Astrocyte (in vitro differentiated cells and primary cell): ENCODE data around the gene EIF4G3. TPM values are rescaled to one million over a fixed set of nuclear protein-coding genes. Genes with fewer than 3 reads are reported as not detected.

Source experiments
- DNase-seq: peaks from one replicate; pipeline ENCODE4 v3.0.0-alpha.2; 2010; ENCODE audit warnings: low read depth
- FAIRE-seq: peaks from 2 replicates; lab custom pipeline; 2011; peaks lifted over from hg19 to GRCh38; lab: Jason Lieb, UNC
- H2AFZ ChIP-seq: 2 replicates; pipeline ENCODE4 v1.6.0; 2012; ENCODE audit warnings: low read depth, low read length, inconsistent platforms
- H3K27ac ChIP-seq: 2 replicates; pipeline ENCODE4 v1.5.1; 2011; ENCODE audit warnings: low read depth, low read length, inconsistent platforms
- H3K27me3 ChIP-seq: 2 replicates; pipeline ENCODE4 v1.6.0; 2011; ENCODE audit warnings: low read length, inconsistent platforms; ENCODE audit not compliant: insufficient read depth
- H3K36me3 ChIP-seq: 2 replicates; pipeline ENCODE4 v1.5.1; 2011; ENCODE audit warnings: low read length, inconsistent platforms; ENCODE audit not compliant: insufficient read depth
- H3K4me1 ChIP-seq: 2 replicates; pipeline ENCODE4 v1.5.1; 2011; ENCODE audit warnings: low read length, inconsistent platforms; ENCODE audit not compliant: insufficient read depth
- H3K4me2 ChIP-seq: 2 replicates; pipeline ENCODE4 v1.6.0; 2012; ENCODE audit warnings: low read length, inconsistent platforms
- H3K4me3 ChIP-seq: 2 replicates; pipeline ENCODE4 v1.5.1; 2011; ENCODE audit warnings: low read depth, mild to moderate bottlenecking, low read length, inconsistent platforms; ENCODE audit not compliant: insufficient read depth
- H3K79me2 ChIP-seq: 2 replicates; pipeline ENCODE4 v1.6.0; 2012; ENCODE audit warnings: mild to moderate bottlenecking, low read length, inconsistent platforms; ENCODE audit not compliant: insufficient read depth
- H3K9ac ChIP-seq: 2 replicates; pipeline ENCODE4 v1.6.0; 2012; ENCODE audit warnings: mild to moderate bottlenecking, low read length, inconsistent platforms
- H3K9me3 ChIP-seq: 2 replicates; pipeline ENCODE4 v1.5.1; 2012; ENCODE audit warnings: low read depth, mild to moderate bottlenecking, low read length, inconsistent platforms; ENCODE audit not compliant: insufficient read depth
- H4K20me1 ChIP-seq: 2 replicates; pipeline ENCODE4 v1.6.0; 2012; ENCODE audit warnings: low read length, inconsistent platforms; ENCODE audit not compliant: insufficient read depth
- H3K27ac Mint-ChIP-seq: one replicate; pipeline ENCODE4 v1.8.0; 2021; ENCODE audit warnings: mild to moderate bottlenecking, mixed read lengths; ENCODE audit not compliant: unreplicated experiment
- H3K27me3 Mint-ChIP-seq: one replicate; pipeline ENCODE4 v1.8.0; 2021; ENCODE audit warnings: low read depth, mixed read lengths; ENCODE audit not compliant: unreplicated experiment
- H3K36me3 Mint-ChIP-seq: one replicate; pipeline ENCODE4 v1.8.0; 2021; ENCODE audit warnings: low read depth, mixed read lengths; ENCODE audit not compliant: unreplicated experiment
- H3K4me1 Mint-ChIP-seq: one replicate; pipeline ENCODE4 v1.8.0; 2021; ENCODE audit warnings: low read depth, mixed read lengths; ENCODE audit not compliant: unreplicated experiment
- H3K4me3 Mint-ChIP-seq: one replicate; pipeline ENCODE4 v1.8.0; 2021; ENCODE audit warnings: mild to moderate bottlenecking, moderate library complexity, mixed read lengths; ENCODE audit not compliant: unreplicated experiment
- H3K9me3 Mint-ChIP-seq: one replicate; pipeline ENCODE4 v1.8.0; 2021; ENCODE audit warnings: mild to moderate bottlenecking, mixed read lengths; ENCODE audit not compliant: unreplicated experiment
- EZH2 ChIP-seq: IDR thresholded peaks from 2 replicates; pipeline ENCODE4 v1.6.1; 2012; ENCODE audit warnings: mild to moderate bottlenecking, low read length, inconsistent platforms; ENCODE audit not compliant: insufficient read depth
- total RNA-seq: library from RNA; stranded (reverse); gene quantifications from 2 replicates; pipeline ENCODE4 v1.2.1, GENCODE V29; 2021
- TF ChIP-seq, protein P1 (sequence below): IDR thresholded peaks from 2 replicates; pipeline ENCODE4 v1.5.1; 2011; ENCODE audit warnings: low read depth, mild to moderate bottlenecking, inconsistent platforms, low read length, moderate library complexity; ENCODE audit not compliant: insufficient read depth

Gene EIF4G3
- total RNA-seq, 1 donor from 2014 or later: 76.1 TPM

DNA sequence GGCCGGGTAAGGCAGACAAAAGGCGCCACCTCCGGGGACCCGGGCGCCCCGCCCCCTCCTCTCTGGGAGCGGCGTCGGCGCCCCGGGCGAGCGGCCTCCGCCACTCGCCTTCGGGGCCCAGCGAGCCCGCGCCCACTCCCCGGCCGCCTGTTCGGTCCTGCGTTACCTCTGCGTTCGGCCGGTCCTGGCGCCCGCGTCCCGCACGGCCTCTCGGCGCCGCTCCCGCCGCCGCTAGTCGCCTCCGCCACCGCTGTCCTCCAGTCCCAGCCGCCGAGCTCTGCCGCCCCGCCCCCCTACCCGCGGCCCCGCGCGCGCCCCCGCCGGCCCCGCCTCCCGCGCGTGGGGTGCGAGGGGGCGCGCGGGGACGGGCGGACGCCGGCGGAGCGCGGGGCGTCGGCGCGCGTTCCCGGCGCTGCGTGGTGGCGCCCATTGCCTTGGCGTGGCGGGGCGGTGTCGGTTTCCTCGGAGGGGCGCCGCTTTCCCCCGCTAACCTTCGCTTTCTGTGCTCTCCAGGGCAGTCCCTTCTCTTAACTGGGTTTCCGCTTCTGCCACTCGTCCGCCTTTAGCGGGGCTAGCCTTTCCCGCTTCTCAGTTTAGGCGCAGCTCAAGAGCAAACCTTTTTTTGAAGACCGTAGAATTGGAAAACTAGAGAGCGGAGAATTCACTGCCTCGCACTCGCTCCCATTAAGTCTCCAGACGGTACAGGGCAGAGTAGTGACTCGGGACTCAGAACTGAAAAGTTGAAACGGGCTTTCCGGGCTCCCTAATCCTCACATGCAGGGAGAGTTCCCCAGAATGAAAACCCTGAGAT is 389.5 kb downstream of the EIF4G3 start, which contains the start of gene HP1BP3:
Gene HP1BP3 (minus strand): TSS at position 279 of the 811 bp plus-strand sequence. CDS start 6,867 bp downstream, outside the sequence.
- peaks cover 40% of the 10 kb centered on the region for H4K20me1 ChIP-seq
- H3K27me3 Mint-ChIP-seq: no peaks in the 10 kb centered on the region
- TF ChIP-seq, protein P1, sequence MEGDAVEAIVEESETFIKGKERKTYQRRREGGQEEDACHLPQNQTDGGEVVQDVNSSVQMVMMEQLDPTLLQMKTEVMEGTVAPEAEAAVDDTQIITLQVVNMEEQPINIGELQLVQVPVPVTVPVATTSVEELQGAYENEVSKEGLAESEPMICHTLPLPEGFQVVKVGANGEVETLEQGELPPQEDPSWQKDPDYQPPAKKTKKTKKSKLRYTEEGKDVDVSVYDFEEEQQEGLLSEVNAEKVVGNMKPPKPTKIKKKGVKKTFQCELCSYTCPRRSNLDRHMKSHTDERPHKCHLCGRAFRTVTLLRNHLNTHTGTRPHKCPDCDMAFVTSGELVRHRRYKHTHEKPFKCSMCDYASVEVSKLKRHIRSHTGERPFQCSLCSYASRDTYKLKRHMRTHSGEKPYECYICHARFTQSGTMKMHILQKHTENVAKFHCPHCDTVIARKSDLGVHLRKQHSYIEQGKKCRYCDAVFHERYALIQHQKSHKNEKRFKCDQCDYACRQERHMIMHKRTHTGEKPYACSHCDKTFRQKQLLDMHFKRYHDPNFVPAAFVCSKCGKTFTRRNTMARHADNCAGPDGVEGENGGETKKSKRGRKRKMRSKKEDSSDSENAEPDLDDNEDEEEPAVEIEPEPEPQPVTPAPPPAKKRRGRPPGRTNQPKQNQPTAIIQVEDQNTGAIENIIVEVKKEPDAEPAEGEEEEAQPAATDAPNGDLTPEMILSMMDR: no peak
- no peak for TF ChIP-seq EZH2
- H3K4me1 ChIP-seq: peaks cover 21% of the 10 kb centered on the region
- H3K9ac ChIP-seq: peak within 1 kb of the TSS; percentile 98
- H3K36me3 Mint-ChIP-seq: no peaks in the 10 kb centered on the region
- H3K4me1 Mint-ChIP-seq: peaks cover 16% of the 10 kb centered on the region
- DNase-seq: peak; percentile 45
- peak within 1 kb of the TSS; percentile 79 for H2AFZ ChIP-seq
- peaks cover 46% of the 10 kb centered on the region for H3K79me2 ChIP-seq
- H3K9me3 Mint-ChIP-seq: no peaks in the 10 kb centered on the region
- no peaks in the 10 kb centered on the region for H3K9me3 ChIP-seq
- H3K4me3 Mint-ChIP-seq: peak within 1 kb of the TSS; percentile 96
- FAIRE-seq: no peak
- H3K36me3 ChIP-seq: no peaks in the 10 kb centered on the region
- peak within 1 kb of the TSS; percentile 96 for H3K27ac ChIP-seq
- peak within 1 kb of the TSS; percentile 88 for H3K4me2 ChIP-seq
- H3K27me3 ChIP-seq: no peaks in the 10 kb centered on the region
- peak within 1 kb of the TSS; percentile 98 for H3K27ac Mint-ChIP-seq
- peak within 1 kb of the TSS; percentile 96 for H3K4me3 ChIP-seq

DNA sequence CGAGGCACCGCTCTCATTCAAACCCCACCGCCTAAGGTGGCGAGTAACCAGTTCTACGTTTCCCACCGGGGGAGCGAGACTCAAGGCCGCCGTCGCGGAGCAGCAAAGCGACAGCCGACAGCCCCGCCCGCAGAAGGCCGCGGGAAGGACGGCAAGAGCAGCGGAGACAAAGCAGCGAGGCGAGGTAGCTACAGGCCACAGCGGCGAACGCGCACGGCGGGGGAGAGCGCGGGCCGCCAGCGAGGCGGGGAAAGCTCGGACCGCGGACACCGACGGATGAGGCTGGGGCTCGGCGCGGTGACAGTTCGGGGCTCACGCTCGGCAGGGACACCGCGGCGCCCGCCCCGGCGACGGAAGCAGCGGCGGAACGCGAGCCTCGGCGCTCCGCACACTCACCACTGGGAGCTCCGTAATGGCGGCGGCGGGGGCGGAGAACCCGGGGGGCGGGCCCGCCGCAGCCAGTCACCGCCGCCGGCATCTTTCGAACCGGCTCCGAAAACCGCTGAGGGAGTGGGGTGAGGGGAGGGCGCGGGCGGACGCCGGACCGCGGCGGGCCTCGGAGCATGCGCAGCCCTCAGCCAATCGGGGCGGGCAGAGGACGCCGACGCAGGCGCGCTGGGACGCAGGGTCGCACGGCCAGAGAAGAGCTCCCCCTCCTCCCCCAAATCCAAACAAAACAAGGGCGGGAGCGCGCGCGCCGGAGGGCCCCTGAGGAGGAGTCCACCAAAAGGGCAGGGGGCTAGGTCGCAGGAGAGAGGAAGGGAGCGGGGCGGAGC is 390.3 kb downstream of the EIF4G3 start:
- H3K9me3 Mint-ChIP-seq: no peaks in the 10 kb centered on the region
- Histone ChIP-seq H3K4me1 (peaks cover 18% of the 10 kb centered on the region), H3K4me3 (peak overlapping the region; percentile 96), H3K9ac (peak overlapping the region; percentile 98), H3K79me2 (peaks cover 53% of the 10 kb centered on the region), H3K27ac (peak overlapping the region; percentile 96), H3K36me3 (peaks cover 2% of the 10 kb centered on the region), H3K9me3 (no peaks in the 10 kb centered on the region), H3K4me2 (peak overlapping the region; percentile 88), H3K27me3 (no peaks in the 10 kb centered on the region), H4K20me1 (peaks cover 48% of the 10 kb centered on the region), H2AFZ (peak overlapping the region; percentile 79)
- DNase-seq: peak; percentile 77
- H3K4me3 Mint-ChIP-seq: peak overlapping the region; percentile 96
- FAIRE-seq: no peak
- H3K27ac Mint-ChIP-seq: peak overlapping the region; percentile 98
- TF ChIP-seq EZH2: no peak
- TF ChIP-seq, protein P1: no peak
- H3K27me3 Mint-ChIP-seq: no peaks in the 10 kb centered on the region
- H3K4me1 Mint-ChIP-seq: peaks cover 14% of the 10 kb centered on the region
- no peaks in the 10 kb centered on the region for H3K36me3 Mint-ChIP-seq
